CD4-positive, alpha-beta T cell treated with Interleukin-1 beta for 1 hour (primary cell): Measurements from ENCODE around the gene ALCAM.
"Not testable (repeated sequence)": the region's sequence is repeated elsewhere in the genome, so short reads cannot be mapped to it uniquely, and the experiment has no call there.

Source experiments
- DNase-seq, 2 donors: peaks; one replicate each; pipeline ENCODE4 v3.0.0-alpha.2; 2020 to 2022

Gene ALCAM

DNA sequence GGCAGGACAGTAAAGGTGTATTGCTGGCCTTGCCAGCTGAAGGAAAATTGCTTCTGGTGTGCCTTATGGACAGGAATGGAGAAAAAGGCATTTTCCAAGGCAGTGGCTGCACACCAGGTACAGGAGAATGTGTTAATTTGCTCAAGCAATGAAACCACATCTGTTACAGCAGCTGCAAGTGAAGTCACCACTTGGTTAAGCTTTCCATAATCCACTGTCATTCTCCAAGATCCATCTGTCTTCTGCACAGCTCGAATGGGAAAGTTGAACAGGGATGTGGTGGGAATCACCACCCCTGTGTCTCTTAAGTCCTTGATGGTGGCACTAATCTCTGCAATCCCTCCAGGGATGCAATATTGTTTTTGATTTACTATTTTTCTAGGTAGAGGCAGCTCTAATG, 236.8 kb downstream of the ALCAM start:
- DNase-seq = not testable (repeated sequence)

GRCh38 chr3:105606016-105606415, 239.3 kb downstream of the ALCAM start:
- no peak for DNase-seq

DNA sequence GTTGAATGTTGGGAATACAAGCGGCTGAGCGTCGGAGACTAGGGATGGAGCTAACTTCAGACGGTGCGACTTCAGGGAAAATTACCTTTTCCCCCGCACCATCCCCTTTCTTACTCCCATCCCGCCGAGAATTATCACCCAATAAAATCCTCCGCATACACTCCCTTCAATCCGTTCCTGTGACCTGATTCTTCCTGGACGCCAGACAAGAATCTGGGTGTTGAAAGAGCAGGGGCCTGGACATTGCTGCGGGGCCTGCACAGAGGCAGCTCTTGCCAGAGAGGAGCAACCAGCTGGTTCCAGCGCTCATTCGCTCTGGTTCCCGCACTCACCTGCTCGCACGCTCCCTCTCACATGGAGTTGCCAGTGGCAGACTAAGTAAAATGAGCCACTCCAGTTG, 241.9 kb downstream of the ALCAM start:
- no peak for DNase-seq

- DNase-seq = no peak
Observed at GRCh38 chr3:105610473-105610872, 243.8 kb downstream of the ALCAM start.

GRCh38 chr3:105611304-105612192, 244.8 kb downstream of the ALCAM start:
- DNase-seq = no peak

DNA sequence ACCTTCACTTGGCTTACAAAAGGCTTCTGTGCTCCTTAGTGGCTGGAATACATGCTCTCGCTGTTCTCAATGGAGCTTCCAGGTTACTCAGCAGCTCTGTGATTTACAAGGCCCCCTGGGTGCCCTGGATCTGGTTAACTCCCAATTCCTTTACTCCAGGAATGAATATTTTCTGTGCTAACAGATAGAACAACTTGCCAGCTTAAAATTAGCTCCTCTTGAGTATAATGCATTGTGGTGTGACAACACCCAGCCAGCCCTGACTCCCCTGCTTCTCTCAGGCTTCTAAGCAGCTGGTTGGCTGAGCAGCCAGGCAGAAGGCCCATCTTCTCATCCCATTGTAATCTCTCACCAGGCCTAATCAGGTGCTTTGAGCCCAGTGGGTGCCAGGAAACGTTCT, 246.4 kb downstream of the ALCAM start:
- no peak for DNase-seq

GRCh38 chr3:105614288-105615030, 247.8 kb downstream of the ALCAM start:
- DNase-seq = no peak

- DNase-seq = no peak
Observed at GRCh38 chr3:105615814-105616213, 249.1 kb downstream of the ALCAM start.

DNA sequence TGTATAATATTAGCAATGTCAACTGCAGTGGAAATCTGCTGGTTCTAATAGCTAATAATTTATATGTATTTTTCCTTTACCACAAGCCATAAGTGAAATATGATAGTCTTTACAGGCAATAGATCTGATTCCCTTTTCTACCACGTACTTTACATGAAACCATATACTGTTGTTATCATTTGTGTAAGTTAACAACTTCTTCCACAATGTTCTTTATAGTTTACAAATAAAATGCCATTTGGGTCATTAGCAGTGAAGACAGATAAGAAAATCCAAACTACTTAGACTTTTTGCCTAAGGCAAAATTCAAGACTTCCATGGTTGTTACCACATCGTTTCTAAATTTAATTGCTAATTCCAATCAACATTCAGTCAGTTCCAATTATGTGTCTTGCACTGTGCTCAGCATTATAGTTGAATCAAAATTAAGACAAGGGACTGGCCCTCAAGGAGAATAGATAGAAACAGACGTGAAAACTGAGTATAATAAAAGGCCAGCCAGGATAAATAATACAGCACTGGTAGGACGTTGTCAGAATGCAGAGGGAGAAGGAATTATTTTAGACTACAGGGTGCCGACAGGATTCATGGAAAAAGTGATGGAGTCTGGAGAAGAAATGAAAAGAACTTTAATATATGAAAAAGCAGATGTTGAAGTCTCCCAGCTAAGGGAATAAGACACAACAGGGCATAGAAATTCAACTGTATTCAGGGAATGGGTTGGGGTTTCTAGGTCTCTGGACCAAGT, 249.8 kb downstream of the ALCAM start:
- DNase-seq = no peak

DNA sequence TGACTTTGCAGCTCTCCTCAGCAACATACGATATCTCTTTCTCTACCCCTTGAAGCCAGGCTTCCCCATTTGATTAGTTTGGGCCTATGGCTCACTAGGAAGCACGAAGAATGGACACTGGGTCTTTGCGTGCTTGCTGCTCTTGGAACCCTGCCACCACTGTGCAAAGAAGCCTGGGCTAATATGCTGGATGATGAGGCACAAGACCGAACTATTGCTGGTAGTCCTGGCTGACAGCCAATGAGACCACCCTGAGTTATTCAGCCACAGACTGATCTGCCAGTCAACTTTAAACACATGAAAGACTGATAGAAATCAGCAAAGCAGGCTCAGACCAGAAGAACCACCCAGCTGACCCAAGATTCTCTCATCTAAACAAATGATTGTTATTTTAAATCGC, 251.8 kb downstream of the ALCAM start:
- DNase-seq = no peak

GRCh38 chr3:105619651-105620050, 252.9 kb downstream of the ALCAM start:
- DNase-seq = no peak

DNA sequence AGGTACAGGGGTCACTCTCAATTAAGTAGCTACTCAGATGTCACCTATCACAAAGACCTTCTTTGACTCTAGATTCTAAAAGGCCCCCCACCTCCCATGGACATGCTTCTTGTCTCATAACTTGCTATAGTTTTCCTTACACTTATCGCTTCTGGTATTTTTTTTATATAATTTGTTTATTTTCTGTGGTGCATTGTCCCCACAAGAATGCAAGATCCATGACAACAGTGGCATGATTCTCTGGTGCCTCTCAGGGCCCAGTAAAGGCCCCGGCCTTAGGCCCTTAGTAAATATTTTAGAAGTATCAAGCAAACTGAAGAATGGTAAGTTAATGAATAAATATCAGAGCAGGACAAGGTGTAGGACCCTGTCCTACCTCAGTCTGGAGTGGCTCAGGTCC, 253.5 kb downstream of the ALCAM start:
- no peak for DNase-seq

GRCh38 chr3:105622169-105622568, 255.5 kb downstream of the ALCAM start:
- no peak for DNase-seq
